ENCODE measurements around the gene GSTT2B.
"Not testable (repeated sequence)": the region's sequence is repeated elsewhere in the genome, so short reads cannot be mapped to it uniquely, and the experiment has no call there.

GSTT2B gene

GRCh38 chr22:23970816-23971486 is 10.0 kb upstream of the GSTT2B start:
- 85% methylated on average over 4 of the region's 6 CpGs for WGBS
- no peak overlapping the region for H3K4me2 ChIP-seq (ENCODE audit: low read length, poor library complexity, severe bottlenecking)

GRCh38 chr22:23970201-23970641 is 9.2 kb upstream of the GSTT2B start:
- Histone ChIP-seq H3K79me1 (replicated peaks; ENCODE audit: low read length, poor library complexity, severe bottlenecking) (peaks cover 10% of the 10 kb centered on the region), H2BK12ac (ENCODE audit: low read length in 2 of 2) (no peak overlapping the region), H3K27me3 (ENCODE audit: control insufficient read depth in 1 of 2, insufficient read depth in 1 of 2, low read length in 2 of 2) (no peaks in the 10 kb centered on the region), H2AFZ (ENCODE audit: low read depth, low read length) (no peak overlapping the region), H3K36me3 (ENCODE audit: control insufficient read depth in 1 of 2, insufficient read depth in 2 of 2, low read depth in 1 of 2, low read length in 2 of 2) (peaks cover 29 to 31% of the 10 kb centered on the region in 2 experiments), H2BK5ac (ENCODE audit: low read depth, low read length, poor library complexity, severe bottlenecking) (no peak overlapping the region), H2AK5ac (ENCODE audit: low read length, severe bottlenecking) (no peak overlapping the region), H4K8ac (ENCODE audit: low read length) (no peak overlapping the region), H3K23ac (ENCODE audit: low read length in 2 of 2) (no peak overlapping the region), H2BK15ac (ENCODE audit: low read depth, poor library complexity, severe bottlenecking) (no peak overlapping the region), H3K18ac (ENCODE audit: low read depth in 1 of 2, low read length in 2 of 2) (no peak overlapping the region), H3K14ac (ENCODE audit: low read length in 2 of 2) (no peak overlapping the region), H3K4ac (ENCODE audit: low read depth in 1 of 2, low read length in 2 of 2) (no peak overlapping the region), H3K4me1 (ENCODE audit: control insufficient read depth, insufficient read depth, low read depth, low read length) (peaks cover 7% of the 10 kb centered on the region), H3K9ac (ENCODE audit: low read length) (no peak overlapping the region), H2BK120ac (ENCODE audit: low read depth, low read length) (no peak overlapping the region), H4K91ac (ENCODE audit: low read length) (no peak overlapping the region), H3K4me3 (ENCODE audit: insufficient read depth in 1 of 2, low read depth in 1 of 2, low read length in 2 of 2) (no peak overlapping the region), H3K4me2 (ENCODE audit: low read length, poor library complexity, severe bottlenecking) (no peak overlapping the region), H3K9me3 (ENCODE audit: control insufficient read depth, low read length) (no peaks in the 10 kb centered on the region), H3K27ac (ENCODE audit: low read length, poor library complexity, severe bottlenecking) (no peak overlapping the region)
- no peak for DNase-seq
- WGBS = 96% methylated on average over 5 of the region's 5 CpGs

More at GRCh38 chr22:23970816-23971486, 10.0 kb upstream of the GSTT2B start:
- Histone ChIP-seq H3K14ac (ENCODE audit: low read length in 2 of 2) (peak overlapping the region in 1 of 2 experiments; percentile 14), H3K18ac (ENCODE audit: low read depth in 1 of 2, low read length in 2 of 2) (no peak overlapping the region), H4K8ac (ENCODE audit: low read length) (no peak overlapping the region), H2BK120ac (ENCODE audit: low read depth, low read length) (no peak overlapping the region), H3K9me3 (ENCODE audit: control insufficient read depth, low read length) (no peaks in the 10 kb centered on the region), H2AK5ac (ENCODE audit: low read length, severe bottlenecking) (no peak overlapping the region), H2BK12ac (ENCODE audit: low read length in 2 of 2) (no peak overlapping the region), H2BK5ac (ENCODE audit: low read depth, low read length, poor library complexity, severe bottlenecking) (no peak overlapping the region), H3K4me1 (ENCODE audit: control insufficient read depth, insufficient read depth, low read depth, low read length) (peaks cover 7% of the 10 kb centered on the region), H3K36me3 (ENCODE audit: control insufficient read depth in 1 of 2, insufficient read depth in 2 of 2, low read depth in 1 of 2, low read length in 2 of 2) (peaks cover 29 to 31% of the 10 kb centered on the region in 2 experiments), H3K79me1 (replicated peaks; ENCODE audit: low read length, poor library complexity, severe bottlenecking) (peaks cover 10% of the 10 kb centered on the region), H3K4ac (ENCODE audit: low read depth in 1 of 2, low read length in 2 of 2) (no peak overlapping the region), H3K23ac (ENCODE audit: low read length in 2 of 2) (no peak overlapping the region), H3K27me3 (ENCODE audit: control insufficient read depth in 1 of 2, insufficient read depth in 1 of 2, low read length in 2 of 2) (no peaks in the 10 kb centered on the region), H4K91ac (ENCODE audit: low read length) (no peak overlapping the region), H2BK15ac (ENCODE audit: low read depth, poor library complexity, severe bottlenecking) (no peak overlapping the region), H2AFZ (ENCODE audit: low read depth, low read length) (peak overlapping the region; percentile 19), H3K4me3 (ENCODE audit: insufficient read depth in 1 of 2, low read depth in 1 of 2, low read length in 2 of 2) (no peak overlapping the region), H3K27ac (ENCODE audit: low read length, poor library complexity, severe bottlenecking) (no peak overlapping the region), H3K9ac (ENCODE audit: low read length) (no peak overlapping the region)
- DNase-seq = no peak

- no peak overlapping the region for H2AK5ac ChIP-seq (ENCODE audit: low read length, severe bottlenecking)
- WGBS = 97% methylated on average over 3 of the region's 3 CpGs
Observed at GRCh38 chr22:23969071-23969470, 8.1 kb upstream of the GSTT2B start.

GRCh38 chr22:23966568-23966967 is 5.6 kb upstream of the GSTT2B start, which contains the start of gene DDTL:
TSS of gene DDTL (plus strand) at chr22:23966888. CDS start at chr22:23966915, 27 bp downstream.
- H4K8ac ChIP-seq (ENCODE audit: low read length); H3K4ac ChIP-seq (ENCODE audit: low read depth in 1 of 2, low read length in 2 of 2); H3K27me3 ChIP-seq (ENCODE audit: control insufficient read depth in 1 of 2, insufficient read depth in 1 of 2, low read length in 2 of 2); H2BK12ac ChIP-seq (ENCODE audit: low read length in 2 of 2); H3K18ac ChIP-seq (ENCODE audit: low read depth in 1 of 2, low read length in 2 of 2); H2AFZ ChIP-seq (ENCODE audit: low read depth, low read length); H2BK15ac ChIP-seq (ENCODE audit: low read depth, poor library complexity, severe bottlenecking); H3K9ac ChIP-seq (ENCODE audit: low read length); H3K79me1 ChIP-seq (replicated peaks; ENCODE audit: low read length, poor library complexity, severe bottlenecking); H3K9me3 ChIP-seq (ENCODE audit: control insufficient read depth, low read length); H3K4me2 ChIP-seq (ENCODE audit: low read length, poor library complexity, severe bottlenecking); DNase-seq; H2AK5ac ChIP-seq (ENCODE audit: low read length, severe bottlenecking); H3K4me1 ChIP-seq (ENCODE audit: control insufficient read depth, insufficient read depth, low read depth, low read length); H3K27ac ChIP-seq (ENCODE audit: low read length, poor library complexity, severe bottlenecking); H2BK120ac ChIP-seq (ENCODE audit: low read depth, low read length); H3K4me3 ChIP-seq (ENCODE audit: insufficient read depth in 1 of 2, low read depth in 1 of 2, low read length in 2 of 2); H3K23ac ChIP-seq (ENCODE audit: low read length in 2 of 2); H2BK5ac ChIP-seq (ENCODE audit: low read depth, low read length, poor library complexity, severe bottlenecking); H3K14ac ChIP-seq (ENCODE audit: low read length in 2 of 2); H4K91ac ChIP-seq (ENCODE audit: low read length): not testable (repeated sequence)
- WGBS = no CpG with 5 or more reads among the region's 30 CpGs
- peaks cover 25 to 27% of the 10 kb centered on the region in 2 experiments for H3K36me3 ChIP-seq (ENCODE audit: control insufficient read depth in 1 of 2, insufficient read depth in 2 of 2, low read depth in 1 of 2, low read length in 2 of 2)

More at GRCh38 chr22:23969071-23969470, 8.1 kb upstream of the GSTT2B start:
- Histone ChIP-seq H3K4me1 (ENCODE audit: control insufficient read depth, insufficient read depth, low read depth, low read length) (peaks cover 7% of the 10 kb centered on the region), H3K27ac (ENCODE audit: low read length, poor library complexity, severe bottlenecking) (no peak overlapping the region), H3K4me3 (ENCODE audit: insufficient read depth in 1 of 2, low read depth in 1 of 2, low read length in 2 of 2) (no peak overlapping the region), H3K27me3 (ENCODE audit: control insufficient read depth in 1 of 2, insufficient read depth in 1 of 2, low read length in 2 of 2) (no peaks in the 10 kb centered on the region), H3K36me3 (ENCODE audit: control insufficient read depth in 1 of 2, insufficient read depth in 2 of 2, low read depth in 1 of 2, low read length in 2 of 2) (peaks cover 29 to 31% of the 10 kb centered on the region in 2 experiments), H4K91ac (ENCODE audit: low read length) (no peak overlapping the region), H3K4ac (ENCODE audit: low read depth in 1 of 2, low read length in 2 of 2) (no peak overlapping the region), H2BK15ac (ENCODE audit: low read depth, poor library complexity, severe bottlenecking) (no peak overlapping the region), H2BK12ac (ENCODE audit: low read length in 2 of 2) (no peak overlapping the region), H3K23ac (ENCODE audit: low read length in 2 of 2) (no peak overlapping the region), H3K14ac (ENCODE audit: low read length in 2 of 2) (no peak overlapping the region), H3K9me3 (ENCODE audit: control insufficient read depth, low read length) (no peaks in the 10 kb centered on the region), H3K18ac (ENCODE audit: low read depth in 1 of 2, low read length in 2 of 2) (no peak overlapping the region), H3K79me1 (replicated peaks; ENCODE audit: low read length, poor library complexity, severe bottlenecking) (peaks cover 10% of the 10 kb centered on the region), H4K8ac (ENCODE audit: low read length) (no peak overlapping the region), H3K9ac (ENCODE audit: low read length) (no peak overlapping the region), H2BK5ac (ENCODE audit: low read depth, low read length, poor library complexity, severe bottlenecking) (no peak overlapping the region), H3K4me2 (ENCODE audit: low read length, poor library complexity, severe bottlenecking) (no peak overlapping the region), H2AFZ (ENCODE audit: low read depth, low read length) (no peak overlapping the region), H2BK120ac (ENCODE audit: low read depth, low read length) (no peak overlapping the region)
- DNase-seq = no peak

Data from mesenchymal stem cell (in vitro differentiated cells and primary cell).